IPS DF 6.9 (cell line): ENCODE data around the gene RPA1.

Experiments used
- DNase-seq: peaks from one replicate; pipeline ENCODE4 v3.0.0-alpha.2; 2013; ENCODE audit warnings: low read depth, low spot score
- H3K27ac ChIP-seq: one replicate; pipeline ENCODE4 v1.5.1; 2013; ENCODE audit warnings: low read length, control low read depth
- H3K27me3 ChIP-seq: 2 replicates; pipeline ENCODE4 v1.6.1; 2013; ENCODE audit warnings: mild to moderate bottlenecking, low read length; ENCODE audit not compliant: control insufficient read depth, insufficient read depth
- H3K36me3 ChIP-seq: 2 replicates; pipeline ENCODE4 v1.6.1; 2013; ENCODE audit warnings: low read length; ENCODE audit not compliant: control insufficient read depth, insufficient read depth
- H3K4me1 ChIP-seq: 2 replicates; pipeline ENCODE4 v1.6.1; 2013; ENCODE audit warnings: low read length; ENCODE audit not compliant: control insufficient read depth, insufficient read depth
- H3K4me3 ChIP-seq: 2 replicates; pipeline ENCODE4 v1.5.1; 2013; ENCODE audit warnings: mild to moderate bottlenecking, low read length
- H3K9me3 ChIP-seq: 2 replicates; pipeline ENCODE4 v1.6.1; 2013; ENCODE audit warnings: low read length, inconsistent platforms; ENCODE audit not compliant: control insufficient read depth, insufficient read depth
- WGBS: extraction: QIAGEN DNeasy Blood & Tissue Kit; methylation state at CpG from one replicate; pipeline ENCODE4 v1.1.7; 2013; ENCODE audit warnings: mixed read lengths, missing lambda C conversion rate; ENCODE audit not compliant: insufficient read length, insufficient coverage; 5-methylcytosine and 5-hydroxymethylcytosine counted together

RPA1 gene

GRCh38 chr17:1810450-1811103 lies 19.2 kb upstream of the RPA1 start:
- Histone ChIP-seq H3K27ac (no peak overlapping the region), H3K27me3 (no peaks in the 10 kb centered on the region), H3K36me3 (peaks cover 4% of the 10 kb centered on the region), H3K4me1 (no peaks in the 10 kb centered on the region), H3K9me3 (no peaks in the 10 kb centered on the region), H3K4me3 (no peak overlapping the region)
- no peak for DNase-seq
- WGBS, result no CpG with 5 or more reads among the region's 20 CpGs

GRCh38 chr17:1813088-1813487 lies 16.7 kb upstream of the RPA1 start:
- Histone ChIP-seq H3K27me3 (no peaks in the 10 kb centered on the region), H3K4me1 (no peaks in the 10 kb centered on the region), H3K9me3 (no peaks in the 10 kb centered on the region), H3K27ac (no peak overlapping the region), H3K36me3 (peaks cover 4% of the 10 kb centered on the region), H3K4me3 (no peak overlapping the region)
- no peak for DNase-seq
- no CpG with 5 or more reads among the region's 5 CpGs for WGBS

GRCh38 chr17:1820528-1821252 lies 9.1 kb upstream of the RPA1 start:
- Histone ChIP-seq H3K27me3 (no peaks in the 10 kb centered on the region), H3K4me1 (no peaks in the 10 kb centered on the region), H3K27ac (no peak overlapping the region), H3K4me3 (no peak overlapping the region), H3K9me3 (no peaks in the 10 kb centered on the region), H3K36me3 (no peaks in the 10 kb centered on the region)
- WGBS, result no CpG with 5 or more reads among the region's 7 CpGs
- DNase-seq, result no peak

- no CpG with 5 or more reads among the region's 13 CpGs for WGBS
- no peak for DNase-seq
- Histone ChIP-seq H3K4me1 (no peaks in the 10 kb centered on the region), H3K4me3 (peak overlapping the region; percentile 95; the same call in 1 of the 2 replicates), H3K27ac (no peak overlapping the region), H3K9me3 (no peaks in the 10 kb centered on the region), H3K27me3 (no peaks in the 10 kb centered on the region), H3K36me3 (peaks cover 7% of the 10 kb centered on the region; the same call in 1 of the 2 replicates)
These were observed 601 bp upstream of the RPA1 start for GRCh38 chr17:1829216-1829591.

GRCh38 chr17:1830288-1830687 lies 483 bp downstream of the RPA1 start:
- Histone ChIP-seq H3K27me3 (no peaks in the 10 kb centered on the region), H3K9me3 (no peaks in the 10 kb centered on the region), H3K27ac (no peak overlapping the region), H3K4me3 (peak overlapping the region; percentile 95; the same call in 1 of the 2 replicates), H3K36me3 (peaks cover 7% of the 10 kb centered on the region; the same call in 1 of the 2 replicates), H3K4me1 (no peaks in the 10 kb centered on the region)
- no CpG with 5 or more reads among the region's 11 CpGs for WGBS
- DNase-seq, result no peak

GRCh38 chr17:1834380-1835149 lies 4.8 kb downstream of the RPA1 start:
- H3K27me3 ChIP-seq, result no peaks in the 10 kb centered on the region
- H3K36me3 ChIP-seq, result no peaks in the 10 kb centered on the region
- no peak overlapping the region for H3K4me3 ChIP-seq
- no peak for DNase-seq
- H3K27ac ChIP-seq, result no peak overlapping the region
- H3K4me1 ChIP-seq, result no peaks in the 10 kb centered on the region
- no CpG with 5 or more reads among the region's 12 CpGs for WGBS
- H3K9me3 ChIP-seq, result no peaks in the 10 kb centered on the region

GRCh38 chr17:1839516-1839915 lies 9.7 kb downstream of the RPA1 start:
- Histone ChIP-seq H3K4me1 (no peaks in the 10 kb centered on the region), H3K4me3 (no peak overlapping the region), H3K9me3 (no peaks in the 10 kb centered on the region), H3K36me3 (peaks cover 8% of the 10 kb centered on the region; the same call in 1 of the 2 replicates), H3K27me3 (no peaks in the 10 kb centered on the region), H3K27ac (no peak overlapping the region)
- no peak for DNase-seq
- no CpG with 5 or more reads among the region's 4 CpGs for WGBS

- no CpG with 5 or more reads among the region's 9 CpGs for WGBS
- DNase-seq, result no peak
- Histone ChIP-seq H3K4me3 (no peak overlapping the region), H3K9me3 (no peaks in the 10 kb centered on the region), H3K4me1 (no peaks in the 10 kb centered on the region), H3K27me3 (no peaks in the 10 kb centered on the region), H3K36me3 (peaks cover 12% of the 10 kb centered on the region; the same call in 1 of the 2 replicates), H3K27ac (no peak overlapping the region)
These were observed 14.1 kb downstream of the RPA1 start for GRCh38 chr17:1843947-1844346.

- no peaks in the 10 kb centered on the region for H3K9me3 ChIP-seq
- peaks cover 12% of the 10 kb centered on the region; the same call in 1 of the 2 replicates for H3K36me3 ChIP-seq
- DNase-seq, result no peak
- no peak overlapping the region for H3K4me3 ChIP-seq
- no peak overlapping the region for H3K27ac ChIP-seq
- no peaks in the 10 kb centered on the region for H3K4me1 ChIP-seq
- WGBS, result no CpG with 5 or more reads among the region's 3 CpGs
- no peaks in the 10 kb centered on the region for H3K27me3 ChIP-seq
These were observed 17.4 kb downstream of the RPA1 start for GRCh38 chr17:1847191-1847590.

GRCh38 chr17:1852327-1852726 lies 22.5 kb downstream of the RPA1 start:
- Histone ChIP-seq H3K27me3 (no peaks in the 10 kb centered on the region), H3K4me3 (no peak overlapping the region), H3K36me3 (peaks cover 6% of the 10 kb centered on the region; the same call in 1 of the 2 replicates), H3K4me1 (no peaks in the 10 kb centered on the region), H3K9me3 (no peaks in the 10 kb centered on the region), H3K27ac (no peak overlapping the region)
- DNase-seq, result no peak
- WGBS, result no CpG with 5 or more reads among the region's 6 CpGs
